HCT116 (cell line): Measurements from ENCODE around the gene NFIA. TPM values are rescaled to one million over a fixed set of nuclear protein-coding genes. Genes with fewer than 3 reads are reported as not detected.

ENCODE experiments used
- ATAC-seq: fragments of 200-7000 bp; cut with Tn5 transposase; 2 replicates; pipeline ENCODE4 v1.9.1; 2020; ENCODE audit warnings: mild to moderate bottlenecking, moderate library complexity
- BruUV-seq: library from RNA; stranded (reverse); fragments of 400-500 nt; replicated peaks from 2 replicates; lab custom pipeline; 2021; lab: Mats Ljungman, UMichigan
- CTCF ChIA-PET: fragments of 300-600 bp; sonication (Branson Sonifier 250); formaldehyde crosslinking; loops from one replicate; lab custom pipeline; 2021; ENCODE audit warnings: antibody characterized with exemption; lab: Charles Lee
- POLR2A ChIA-PET: fragments of 300-600, 350-600 bp; sonication (Branson Sonifier 250); formaldehyde crosslinking; loops from one replicate; lab custom pipeline; 2021; ENCODE audit warnings: antibody characterized with exemption; lab: Charles Lee
- RAD21 ChIA-PET, 2 experiments: fragments of 300-600 bp; sonication (Branson Sonifier 250); formaldehyde crosslinking; loops; one replicate each; lab custom pipeline; 2023; ENCODE audit warnings: low total read pairs in 2 of 2; ENCODE audit not compliant: uncharacterized antibody in 2 of 2, unreplicated experiment in 2 of 2, low non-redundant PET in 1 of 2; lab: Charles Lee
- DNase-seq: peaks from one replicate; pipeline ENCODE4 v3.0.0-alpha.2; 2010; ENCODE audit warnings: low read depth, low spot score
- H2AFZ ChIP-seq: fragments of 200-600 bp; shearing (Covaris generic), sonication (generic); 2 replicates; pipeline ENCODE4 v1.6.1; 2017; ENCODE audit warnings: low read depth, mixed run types, mixed read lengths, antibody characterized with exemption, low read length; ENCODE audit not compliant: poor library complexity, severe bottlenecking
- H3K27ac ChIP-seq: 2 replicates; pipeline ENCODE4 v1.5.1; 2012; ENCODE audit warnings: low read depth, low read length
- H3K27me3 ChIP-seq: fragments of 200-600 bp; sonication (generic); 2 replicates; pipeline ENCODE4 v1.6.1; 2016; ENCODE audit warnings: mixed run types, low read length, mixed read lengths; ENCODE audit not compliant: insufficient read depth
- H3K36me3 ChIP-seq, 2 experiments: fragments of 200-500 bp in 1 of 2; fragments of 200-600 bp in 1 of 2; sonication (Bioruptor generic) in 1 of 2; sonication (generic) in 1 of 2; 2 replicates each; pipeline versions ENCODE4 v1.5.1 to v1.6.1; 2014 to 2016; ENCODE audit warnings: low read length in 2 of 2, inconsistent platforms in 1 of 2, mixed read lengths in 1 of 2, mixed run types in 1 of 2; ENCODE audit not compliant: insufficient read depth in 2 of 2, control insufficient read depth in 1 of 2
- H3K4me1 ChIP-seq, 2 experiments: fragments of 200-600 bp in 1 of 2; sonication (generic) in 1 of 2; 2 replicates each; pipeline versions ENCODE4 v1.5.1 to v1.6.1; 2012 to 2017; ENCODE audit warnings: low read length in 2 of 2, inconsistent platforms in 1 of 2, mild to moderate bottlenecking in 1 of 2, mixed read lengths in 1 of 2, mixed run types in 1 of 2, moderate library complexity in 1 of 2; ENCODE audit not compliant: insufficient read depth in 2 of 2, control insufficient read depth in 1 of 2
- H3K4me2 ChIP-seq: fragments of 200-600 bp; sonication (generic); 2 replicates; pipeline ENCODE4 v1.6.1; 2017; ENCODE audit warnings: mixed run types, low read length, mixed read lengths
- H3K4me3 ChIP-seq, 2 experiments: fragments of 200-600 bp in 1 of 2; sonication (generic) in 1 of 2; replicated peaks in 1 of 2; 2 replicates each; pipeline ENCODE4 v1.5.1; 2011 to 2016; ENCODE audit warnings: low read length in 2 of 2, control low read depth in 1 of 2, low read depth in 1 of 2, mild to moderate bottlenecking in 1 of 2, mixed read lengths in 1 of 2, mixed run types in 1 of 2
- H3K79me2 ChIP-seq: fragments of 200-600 bp; sonication (generic); 2 replicates; pipeline ENCODE4 v1.6.1; 2017; ENCODE audit warnings: mild to moderate bottlenecking, mixed run types, low read length, moderate library complexity, mixed read lengths; ENCODE audit not compliant: insufficient read depth
- H3K9ac ChIP-seq: fragments of 200-600 bp; sonication (generic); 2 replicates; pipeline ENCODE4 v1.6.1; 2016; ENCODE audit warnings: low read length, mixed read lengths
- H3K9me2 ChIP-seq: fragments of 200-600 bp; sonication (generic), shearing (Covaris generic); 2 replicates; pipeline ENCODE4 v1.6.1; 2017; ENCODE audit warnings: mixed run types, mild to moderate bottlenecking, moderate library complexity; ENCODE audit not compliant: insufficient read depth
- H3K9me3 ChIP-seq, 2 experiments: fragments of 200-500 bp in 1 of 2; fragments of 200-600 bp in 1 of 2; sonication (Bioruptor generic) in 1 of 2; sonication (generic) in 1 of 2; 2 replicates each; pipeline ENCODE4 v1.6.1; 2014 to 2017; ENCODE audit warnings: low read length in 2 of 2, mixed read lengths in 2 of 2, inconsistent platforms in 1 of 2, low read depth in 1 of 2, mild to moderate bottlenecking in 1 of 2, mixed run types in 1 of 2, moderate library complexity in 1 of 2; ENCODE audit not compliant: control insufficient read depth in 1 of 2, insufficient read depth in 1 of 2
- H4K20me1 ChIP-seq: fragments of 200-600 bp; sonication (generic), shearing (Covaris generic); 2 replicates; pipeline ENCODE4 v1.6.1; 2017; ENCODE audit warnings: mixed run types, mild to moderate bottlenecking, moderate library complexity; ENCODE audit not compliant: insufficient read depth
- ATF3 ChIP-seq: IDR thresholded peaks from 2 replicates; pipeline ENCODE4 v1.6.1; 2012
- CBX3 ChIP-seq: IDR thresholded peaks from 2 replicates; pipeline ENCODE4 v1.6.1; 2012; ENCODE audit warnings: low read depth
- CEBPB ChIP-seq: IDR thresholded peaks from 2 replicates; pipeline ENCODE4 v1.6.1; 2012; ENCODE audit warnings: low read depth
- CTCF ChIP-seq, 3 experiments: fragments of 200-600 bp in 1 of 3; sonication (generic) in 1 of 3; IDR thresholded peaks in 2 of 3; conservative IDR thresholded peaks in 1 of 3; 2 replicates each; pipeline ENCODE4 v1.5.1; 2012 to 2017; ENCODE audit warnings: low read depth in 2 of 3, low read length in 2 of 3, antibody characterized with exemption in 1 of 3, borderline replicate concordance in 1 of 3, control low read depth in 1 of 3, mild to moderate bottlenecking in 1 of 3, mixed read lengths in 1 of 3, mixed run types in 1 of 3, moderate library complexity in 1 of 3; ENCODE audit not compliant: insufficient read depth in 1 of 3
- EGR1 ChIP-seq: IDR thresholded peaks from 2 replicates; pipeline ENCODE4 v1.6.1; 2012; ENCODE audit warnings: low read depth
- FOSL1 ChIP-seq: IDR thresholded peaks from 2 replicates; pipeline ENCODE4 v1.6.1; 2012; ENCODE audit warnings: low read depth
- JUND ChIP-seq: IDR thresholded peaks from 2 replicates; pipeline ENCODE4 v1.6.1; 2012
- MAX ChIP-seq: IDR thresholded peaks from 2 replicates; pipeline ENCODE4 v1.6.1; 2012
- SRF ChIP-seq: IDR thresholded peaks from 2 replicates; pipeline ENCODE4 v1.6.1; 2012; ENCODE audit warnings: low read depth
- ZBTB33 ChIP-seq: IDR thresholded peaks from 2 replicates; pipeline ENCODE4 v1.6.1; 2011; ENCODE audit warnings: mild to moderate bottlenecking, low read length, moderate library complexity; ENCODE audit not compliant: insufficient replicate concordance; ENCODE audit errors: extremely low read depth
- intact Hi-C: fragments of 100-400 bp; cut with micrococcal nuclease; formaldehyde crosslinking; loops from 2 replicates; pipeline ENCODE4 v1.10.0; 2022
- total RNA-seq: library from RNA; stranded (reverse); gene quantifications from one replicate; pipeline ENCODE4 v1.2.1, GENCODE V29; 2021; ENCODE audit not compliant: unreplicated experiment

Gene NFIA
- total RNA-seq, 1 experiment from 2014 or later: 17.2 TPM

- Histone ChIP-seq H3K4me1 (peaks cover 0 to 19% of the 10 kb centered on the region in 2 experiments; a peak in 3 of 4 replicates), H3K4me3 (no peak overlapping the region), H3K27ac (no peak overlapping the region), H3K27me3 (no peaks in the 10 kb centered on the region), H2AFZ (no peak overlapping the region), H3K9me2 (no peaks in the 10 kb centered on the region), H3K9me3 (no peaks in the 10 kb centered on the region), H3K36me3 (no peaks in the 10 kb centered on the region), H3K9ac (no peak overlapping the region), H3K79me2 (no peaks in the 10 kb centered on the region)
- ATAC-seq: 0 out of 2 replicates have a peak, but pooled peaks have one; percentile 43
- ChIA-PET POLR2A (no interaction called here), CTCF (no interaction called here)
- TF ChIP-seq CTCF (IDR thresholded peaks at IDR 0.05 in 2 of 3, conservative IDR thresholded peaks at IDR 0.05 in 1 of 3; ENCODE audit: borderline replicate concordance in 1 of 3, insufficient read depth in 1 of 3, low read depth in 2 of 3, low read length in 2 of 3) (no peak), CEBPB (no peak), MAX (no peak), ATF3 (no peak), ZBTB33 (no peak), SRF (no peak), EGR1 (no peak), JUND (no peak), FOSL1 (no peak), CBX3 (no peak)
- TF ChIP-seq, all 23 proteins: peak for 0
- H4K20me1 ChIP-seq: no peaks in the 10 kb centered on the region; the same call in 1 of the 2 replicates
- intact Hi-C loops: no loop called here
- H3K4me2 ChIP-seq: no peak overlapping the region
- BruUV-seq: no TSS peak
- DNase-seq: no peak
- RAD21 ChIA-PET: no interaction called here
Measured at GRCh38 chr1:61287014-61287413, 204.7 kb downstream of the NFIA start.
